HEK293 (cell line): Measurements from ENCODE around the gene APOL4.

Experiments used
- EGR2 ChIP-seq: fragments of 450-650 bp; formaldehyde crosslinking; IDR thresholded peaks from 2 replicates; pipeline ENCODE4 v1.5.1; 2016; ENCODE audit warnings: low read depth, missing biosample characterization, missing genetic modification characterization
- HOXA7 ChIP-seq: sonication (generic); formaldehyde crosslinking; IDR thresholded peaks from 2 replicates; pipeline ENCODE4 v1.8.1; 2022; ENCODE audit warnings: missing genetic modification reagents, borderline replicate concordance
- KLF10 ChIP-seq: fragments of 450-650 bp; IDR thresholded peaks from 2 replicates; pipeline ENCODE4 v1.5.1; 2018; ENCODE audit warnings: missing biosample characterization, mild to moderate bottlenecking, missing genetic modification characterization
- MYNN ChIP-seq: fragments of 450-650 bp; formaldehyde crosslinking; IDR thresholded peaks from 2 replicates; pipeline ENCODE4 v1.5.1; 2016; ENCODE audit warnings: missing biosample characterization, missing genetic modification characterization, borderline replicate concordance
- ZBTB1 ChIP-seq: fragments of 450-650 bp; formaldehyde crosslinking; IDR thresholded peaks from 2 replicates; pipeline ENCODE4 v1.5.1; 2016; ENCODE audit warnings: missing biosample characterization, missing genetic modification characterization
- ZBTB21 ChIP-seq: fragments of 450-650 bp; formaldehyde crosslinking; IDR thresholded peaks from 2 replicates; pipeline ENCODE4 v1.5.1; 2017; ENCODE audit warnings: missing biosample characterization, missing genetic modification characterization
- ZNF10 ChIP-seq: fragments of 450-650 bp; formaldehyde crosslinking; IDR thresholded peaks from 2 replicates; pipeline ENCODE4 v1.5.1; 2017; ENCODE audit warnings: missing biosample characterization, missing genetic modification characterization
- ZNF140 ChIP-seq: fragments of 450-650 bp; formaldehyde crosslinking; IDR thresholded peaks from 2 replicates; pipeline ENCODE4 v1.5.1; 2016; ENCODE audit warnings: missing biosample characterization, missing genetic modification characterization
- ZNF175 ChIP-seq: fragments of 450-650 bp; formaldehyde crosslinking; IDR thresholded peaks from 2 replicates; pipeline ENCODE4 v1.5.1; 2016; ENCODE audit warnings: missing biosample characterization, missing genetic modification characterization
- ZNF184 ChIP-seq: fragments of 450-650 bp; IDR thresholded peaks from 2 replicates; pipeline ENCODE4 v1.5.1; 2018; ENCODE audit warnings: missing biosample characterization, mild to moderate bottlenecking, missing genetic modification characterization
- ZNF830 ChIP-seq: fragments of 450-650 bp; IDR thresholded peaks from 2 replicates; pipeline ENCODE4 v1.5.0; 2018; ENCODE audit warnings: missing biosample characterization, missing genetic modification characterization, low read depth, mild to moderate bottlenecking, moderate library complexity
- TF ChIP-seq, protein P1 (sequence below): fragments of 450-650 bp; formaldehyde crosslinking; IDR thresholded peaks from 2 replicates; pipeline ENCODE4 v1.5.1; 2016; ENCODE audit warnings: missing biosample characterization, missing genetic modification characterization
- TF ChIP-seq, protein P2 (sequence below): fragments of 450-650 bp; formaldehyde crosslinking; IDR thresholded peaks from 2 replicates; pipeline ENCODE4 v1.5.1; 2016; ENCODE audit warnings: missing biosample characterization, missing genetic modification characterization
- TF ChIP-seq, protein P3 (sequence below): fragments of 450-650 bp; formaldehyde crosslinking; IDR thresholded peaks from 2 replicates; pipeline ENCODE4 v1.5.1; 2016; ENCODE audit warnings: missing biosample characterization, missing genetic modification characterization, borderline replicate concordance

DNA sequence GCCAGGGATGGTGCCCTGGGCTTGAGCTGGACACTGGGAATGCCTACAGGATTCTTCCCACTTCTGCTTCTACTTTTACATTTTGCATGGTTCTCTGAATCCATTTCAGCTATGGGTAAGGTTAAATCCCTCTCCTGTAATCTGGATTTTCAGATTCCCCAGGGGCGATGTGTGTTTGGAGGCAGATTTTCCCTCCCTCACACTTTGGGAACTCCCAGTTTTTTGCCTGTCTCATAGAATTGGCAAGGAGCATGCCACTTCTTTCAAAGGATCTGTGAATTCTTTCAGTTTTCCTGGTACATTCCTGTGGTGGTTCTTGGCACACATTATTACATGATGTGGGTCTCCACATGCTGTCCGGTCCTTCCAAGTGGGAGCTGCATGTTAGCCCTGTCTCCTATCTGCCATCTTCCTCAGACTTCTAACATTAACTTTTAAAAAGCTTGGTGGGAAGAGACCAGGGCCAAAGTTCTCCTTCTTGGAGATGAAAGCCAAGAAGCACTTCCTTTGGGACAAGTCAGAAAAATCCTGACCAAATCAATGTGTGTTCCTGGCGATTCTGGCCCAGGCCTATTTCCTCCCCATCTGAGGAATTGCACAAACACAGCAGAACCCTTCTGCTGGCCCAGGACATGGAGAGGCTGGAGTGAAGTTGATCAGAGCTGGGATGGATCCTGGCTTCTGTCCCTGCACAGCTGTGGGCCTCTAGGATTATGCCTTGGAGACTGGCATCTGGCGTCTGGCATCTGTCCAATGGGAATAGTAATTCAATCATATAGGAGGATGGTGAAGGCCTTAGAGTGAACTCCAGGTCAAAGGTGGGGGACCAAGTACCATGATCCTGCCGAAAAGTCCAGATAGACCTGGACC, 43.1 kb upstream of the APOL4 start:
- TF ChIP-seq, protein P1, sequence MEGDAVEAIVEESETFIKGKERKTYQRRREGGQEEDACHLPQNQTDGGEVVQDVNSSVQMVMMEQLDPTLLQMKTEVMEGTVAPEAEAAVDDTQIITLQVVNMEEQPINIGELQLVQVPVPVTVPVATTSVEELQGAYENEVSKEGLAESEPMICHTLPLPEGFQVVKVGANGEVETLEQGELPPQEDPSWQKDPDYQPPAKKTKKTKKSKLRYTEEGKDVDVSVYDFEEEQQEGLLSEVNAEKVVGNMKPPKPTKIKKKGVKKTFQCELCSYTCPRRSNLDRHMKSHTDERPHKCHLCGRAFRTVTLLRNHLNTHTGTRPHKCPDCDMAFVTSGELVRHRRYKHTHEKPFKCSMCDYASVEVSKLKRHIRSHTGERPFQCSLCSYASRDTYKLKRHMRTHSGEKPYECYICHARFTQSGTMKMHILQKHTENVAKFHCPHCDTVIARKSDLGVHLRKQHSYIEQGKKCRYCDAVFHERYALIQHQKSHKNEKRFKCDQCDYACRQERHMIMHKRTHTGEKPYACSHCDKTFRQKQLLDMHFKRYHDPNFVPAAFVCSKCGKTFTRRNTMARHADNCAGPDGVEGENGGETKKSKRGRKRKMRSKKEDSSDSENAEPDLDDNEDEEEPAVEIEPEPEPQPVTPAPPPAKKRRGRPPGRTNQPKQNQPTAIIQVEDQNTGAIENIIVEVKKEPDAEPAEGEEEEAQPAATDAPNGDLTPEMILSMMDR (tag by site-specific recombination) = no peak
- TF ChIP-seq MYNN (no peak), ZNF140 (tag by site-specific recombination) (no peak), ZBTB21 (tag by site-specific recombination) (no peak), HOXA7 (CRISPR knock-in tag) (no peak), ZNF830 (tag by site-specific recombination) (no peak), ZNF184 (tag by site-specific recombination) (no peak), EGR2 (tag by site-specific recombination) (no peak), KLF10 (no peak), ZNF10 (no peak), ZBTB1 (tag by site-specific recombination) (no peak), ZNF175 (tag by site-specific recombination) (no peak)
- TF ChIP-seq, protein P2, sequence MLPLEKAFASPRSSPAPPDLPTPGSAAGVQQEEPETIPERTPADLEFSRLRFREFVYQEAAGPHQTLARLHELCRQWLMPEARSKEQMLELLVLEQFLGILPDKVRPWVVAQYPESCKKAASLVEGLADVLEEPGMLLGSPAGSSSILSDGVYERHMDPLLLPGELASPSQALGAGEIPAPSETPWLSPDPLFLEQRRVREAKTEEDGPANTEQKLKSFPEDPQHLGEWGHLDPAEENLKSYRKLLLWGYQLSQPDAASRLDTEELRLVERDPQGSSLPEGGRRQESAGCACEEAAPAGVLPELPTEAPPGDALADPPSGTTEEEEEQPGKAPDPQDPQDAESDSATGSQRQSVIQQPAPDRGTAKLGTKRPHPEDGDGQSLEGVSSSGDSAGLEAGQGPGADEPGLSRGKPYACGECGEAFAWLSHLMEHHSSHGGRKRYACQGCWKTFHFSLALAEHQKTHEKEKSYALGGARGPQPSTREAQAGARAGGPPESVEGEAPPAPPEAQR (tag by site-specific recombination) = no peak
- TF ChIP-seq, protein P3, sequence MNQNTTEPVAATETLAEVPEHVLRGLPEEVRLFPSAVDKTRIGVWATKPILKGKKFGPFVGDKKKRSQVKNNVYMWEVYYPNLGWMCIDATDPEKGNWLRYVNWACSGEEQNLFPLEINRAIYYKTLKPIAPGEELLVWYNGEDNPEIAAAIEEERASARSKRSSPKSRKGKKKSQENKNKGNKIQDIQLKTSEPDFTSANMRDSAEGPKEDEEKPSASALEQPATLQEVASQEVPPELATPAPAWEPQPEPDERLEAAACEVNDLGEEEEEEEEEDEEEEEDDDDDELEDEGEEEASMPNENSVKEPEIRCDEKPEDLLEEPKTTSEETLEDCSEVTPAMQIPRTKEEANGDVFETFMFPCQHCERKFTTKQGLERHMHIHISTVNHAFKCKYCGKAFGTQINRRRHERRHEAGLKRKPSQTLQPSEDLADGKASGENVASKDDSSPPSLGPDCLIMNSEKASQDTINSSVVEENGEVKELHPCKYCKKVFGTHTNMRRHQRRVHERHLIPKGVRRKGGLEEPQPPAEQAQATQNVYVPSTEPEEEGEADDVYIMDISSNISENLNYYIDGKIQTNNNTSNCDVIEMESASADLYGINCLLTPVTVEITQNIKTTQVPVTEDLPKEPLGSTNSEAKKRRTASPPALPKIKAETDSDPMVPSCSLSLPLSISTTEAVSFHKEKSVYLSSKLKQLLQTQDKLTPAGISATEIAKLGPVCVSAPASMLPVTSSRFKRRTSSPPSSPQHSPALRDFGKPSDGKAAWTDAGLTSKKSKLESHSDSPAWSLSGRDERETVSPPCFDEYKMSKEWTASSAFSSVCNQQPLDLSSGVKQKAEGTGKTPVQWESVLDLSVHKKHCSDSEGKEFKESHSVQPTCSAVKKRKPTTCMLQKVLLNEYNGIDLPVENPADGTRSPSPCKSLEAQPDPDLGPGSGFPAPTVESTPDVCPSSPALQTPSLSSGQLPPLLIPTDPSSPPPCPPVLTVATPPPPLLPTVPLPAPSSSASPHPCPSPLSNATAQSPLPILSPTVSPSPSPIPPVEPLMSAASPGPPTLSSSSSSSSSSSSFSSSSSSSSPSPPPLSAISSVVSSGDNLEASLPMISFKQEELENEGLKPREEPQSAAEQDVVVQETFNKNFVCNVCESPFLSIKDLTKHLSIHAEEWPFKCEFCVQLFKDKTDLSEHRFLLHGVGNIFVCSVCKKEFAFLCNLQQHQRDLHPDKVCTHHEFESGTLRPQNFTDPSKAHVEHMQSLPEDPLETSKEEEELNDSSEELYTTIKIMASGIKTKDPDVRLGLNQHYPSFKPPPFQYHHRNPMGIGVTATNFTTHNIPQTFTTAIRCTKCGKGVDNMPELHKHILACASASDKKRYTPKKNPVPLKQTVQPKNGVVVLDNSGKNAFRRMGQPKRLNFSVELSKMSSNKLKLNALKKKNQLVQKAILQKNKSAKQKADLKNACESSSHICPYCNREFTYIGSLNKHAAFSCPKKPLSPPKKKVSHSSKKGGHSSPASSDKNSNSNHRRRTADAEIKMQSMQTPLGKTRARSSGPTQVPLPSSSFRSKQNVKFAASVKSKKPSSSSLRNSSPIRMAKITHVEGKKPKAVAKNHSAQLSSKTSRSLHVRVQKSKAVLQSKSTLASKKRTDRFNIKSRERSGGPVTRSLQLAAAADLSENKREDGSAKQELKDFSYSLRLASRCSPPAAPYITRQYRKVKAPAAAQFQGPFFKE (tag by site-specific recombination) = no peak
